NCI-H526 treated with DMSO at 0.1 percent for 48 hours (cell line): ENCODE results near the gene PKNOX2.
A peak's percentile ranks its signal among the peaks of the same experiment; 100 is the strongest.

Source experiments
- DNase-seq: peaks from one replicate; lab custom pipeline; 2025; lab: John Stamatoyannopoulos, UW

Gene PKNOX2

DNA sequence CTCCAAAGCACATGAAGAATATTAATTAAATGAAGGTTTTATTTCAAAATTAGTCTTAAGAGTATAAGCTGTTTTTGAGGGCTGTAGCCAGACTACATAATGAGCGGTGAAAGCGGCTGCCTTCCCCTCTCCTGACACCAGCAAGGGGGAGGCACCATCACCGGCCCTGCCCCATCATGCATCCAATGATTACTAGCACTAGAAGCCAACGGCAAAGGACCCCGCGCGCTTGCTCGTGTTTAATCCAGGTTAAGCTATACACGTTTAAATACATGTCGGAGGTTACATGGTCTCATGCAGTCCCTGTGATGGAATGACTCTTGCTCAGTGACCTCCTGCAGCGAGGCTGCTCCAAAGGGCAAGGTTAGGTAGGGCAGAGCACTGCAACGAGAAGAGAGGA lies 281.2 kb downstream of the PKNOX2 start:
- DNase-seq = no peak

DNA sequence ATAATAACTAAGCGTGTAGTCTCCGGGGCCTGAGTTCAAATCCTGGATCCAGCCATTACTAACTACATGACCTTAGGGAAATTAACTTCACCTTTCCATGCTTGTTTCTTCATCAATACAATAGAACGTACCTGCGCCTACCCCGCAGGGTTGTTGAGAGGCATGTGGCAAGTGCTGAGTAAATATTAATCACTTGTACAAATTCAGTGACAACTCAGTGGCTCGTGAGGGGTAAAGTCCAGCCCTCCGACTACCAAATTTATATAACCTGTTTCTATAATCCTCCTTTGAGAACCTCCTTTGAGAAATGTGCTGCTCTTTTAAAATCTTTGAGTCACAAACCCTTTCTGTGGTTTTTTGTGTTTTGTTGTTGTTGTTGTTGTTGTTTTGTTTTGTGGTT lies 281.7 kb downstream of the PKNOX2 start:
- DNase-seq = no peak

- no peak for DNase-seq
Measured at GRCh38 chr11:125447721-125448120, 283.2 kb downstream of the PKNOX2 start.

DNA sequence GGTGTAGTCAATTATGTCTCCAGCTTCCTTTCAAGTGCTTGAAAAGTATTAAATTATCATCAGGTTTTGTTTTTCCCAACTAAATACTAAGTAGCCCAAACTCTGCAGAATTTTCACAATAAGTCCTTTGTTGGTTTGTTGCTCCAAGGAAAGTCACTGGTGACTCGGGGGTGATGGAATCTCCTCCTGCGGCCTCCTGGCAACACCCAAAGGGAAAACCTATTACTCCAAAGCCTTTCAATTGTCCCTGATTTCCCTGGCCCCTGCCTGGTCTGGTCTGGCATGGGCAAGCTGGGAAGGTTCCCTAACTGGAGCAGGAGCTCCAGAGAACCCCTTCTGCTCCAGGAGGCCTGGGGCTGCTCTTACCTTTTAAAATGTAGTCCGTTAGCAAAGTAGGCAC lies 283.6 kb downstream of the PKNOX2 start:
- DNase-seq = no peak

DNA sequence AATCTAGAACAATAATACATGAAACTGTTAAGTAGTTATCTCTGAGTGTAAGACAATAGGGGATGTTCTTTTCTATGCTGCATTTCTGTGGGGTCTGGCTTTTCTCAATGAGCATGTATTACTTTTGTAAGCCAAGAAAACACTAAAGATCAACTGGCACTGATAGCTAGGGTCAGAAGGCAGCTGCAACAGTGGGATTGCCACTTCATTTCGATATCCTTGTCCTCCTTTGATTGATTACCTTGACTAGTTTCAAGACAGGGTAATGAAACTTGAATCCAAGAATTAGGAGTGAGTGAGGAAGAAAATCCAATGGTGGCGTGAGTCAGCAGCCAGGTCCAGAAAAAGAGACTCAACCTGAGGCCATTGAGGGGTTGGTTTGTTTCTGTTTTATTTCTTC lies 285.0 kb downstream of the PKNOX2 start:
- no peak for DNase-seq

- DNase-seq = peak; percentile 74
Measured at GRCh38 chr11:125451400-125452124, 287.0 kb downstream of the PKNOX2 start.

GRCh38 chr11:125452125-125452470 lies 287.5 kb downstream of the PKNOX2 start:
- DNase-seq = no peak

DNA sequence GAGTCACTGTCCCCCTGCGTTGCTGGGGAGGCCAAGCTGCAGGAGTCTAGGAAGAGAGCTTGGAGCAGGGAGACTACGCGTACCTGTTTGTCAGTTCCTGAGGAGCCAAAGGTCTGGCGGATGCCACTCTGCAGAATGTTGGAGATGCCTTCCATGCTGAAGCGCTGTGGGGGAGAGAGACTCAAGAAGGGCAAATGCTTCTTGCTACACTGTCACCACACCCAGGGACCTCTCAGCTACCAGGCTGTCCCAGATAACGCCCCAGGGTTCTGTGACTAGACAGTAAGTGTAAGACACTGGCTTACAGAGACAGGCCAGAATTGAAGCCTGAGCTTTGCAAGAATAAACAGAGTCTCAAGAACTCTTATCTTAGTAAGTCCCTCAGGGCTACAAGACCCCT lies 289.5 kb downstream of the PKNOX2 start:
- DNase-seq = no peak

DNA sequence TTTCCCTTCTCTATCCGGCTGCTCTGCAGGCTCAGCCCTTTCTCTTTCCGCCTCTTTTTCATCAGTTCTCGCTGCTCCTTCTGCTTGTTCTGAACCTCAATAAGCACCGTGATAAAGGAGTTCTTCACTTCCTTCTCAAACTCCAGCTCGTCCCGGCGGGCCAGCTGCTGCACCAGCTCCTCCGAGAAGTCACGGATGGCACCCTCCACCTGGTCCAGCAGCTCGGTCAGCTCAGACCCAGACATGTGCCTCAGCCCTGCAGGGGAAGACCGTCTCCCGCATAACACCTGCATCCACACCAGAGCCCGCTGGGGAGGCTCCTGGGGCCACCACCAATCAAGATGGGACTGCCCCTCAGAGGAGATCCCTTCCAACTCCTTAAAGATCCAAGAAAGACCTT lies 291.3 kb downstream of the PKNOX2 start:
- DNase-seq = no peak

- no peak for DNase-seq
Measured at GRCh38 chr11:125457814-125458343, 293.3 kb downstream of the PKNOX2 start.

GRCh38 chr11:125460275-125460674 lies 295.7 kb downstream of the PKNOX2 start:
- no peak for DNase-seq

DNA sequence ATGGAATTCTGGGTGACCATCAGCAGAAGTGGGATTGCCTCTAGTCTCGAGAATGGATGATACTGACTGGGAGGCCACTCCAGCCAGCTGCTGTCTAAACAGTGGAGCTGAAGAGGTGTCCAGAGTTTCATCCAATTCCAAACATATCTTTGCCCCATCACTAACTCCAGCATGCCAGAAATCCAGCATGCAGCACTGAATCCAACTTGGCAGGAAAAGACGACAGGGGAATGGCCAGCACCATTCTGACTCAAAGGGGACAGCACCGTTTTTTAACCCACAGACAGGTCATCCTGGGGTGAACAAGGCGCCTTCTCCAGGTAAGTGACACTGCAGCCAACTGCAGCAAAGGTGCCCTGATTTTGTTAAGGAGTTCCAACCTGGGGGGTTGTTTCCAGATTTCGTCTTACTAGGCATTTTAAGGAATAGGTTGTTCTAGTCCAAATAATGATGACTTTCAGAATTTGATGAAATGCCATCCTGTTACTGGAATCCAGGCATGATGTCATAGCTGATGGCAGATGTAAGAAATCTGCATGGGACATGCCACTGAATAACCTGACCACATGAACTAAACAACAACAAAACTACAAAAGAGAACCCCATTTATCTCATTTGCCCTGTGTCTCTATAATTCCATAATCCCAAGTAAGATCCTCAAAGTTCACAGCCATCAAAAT lies 299.2 kb downstream of the PKNOX2 start:
- DNase-seq = no peak

GRCh38 chr11:125464270-125464662 lies 299.7 kb downstream of the PKNOX2 start:
- no peak for DNase-seq

DNA sequence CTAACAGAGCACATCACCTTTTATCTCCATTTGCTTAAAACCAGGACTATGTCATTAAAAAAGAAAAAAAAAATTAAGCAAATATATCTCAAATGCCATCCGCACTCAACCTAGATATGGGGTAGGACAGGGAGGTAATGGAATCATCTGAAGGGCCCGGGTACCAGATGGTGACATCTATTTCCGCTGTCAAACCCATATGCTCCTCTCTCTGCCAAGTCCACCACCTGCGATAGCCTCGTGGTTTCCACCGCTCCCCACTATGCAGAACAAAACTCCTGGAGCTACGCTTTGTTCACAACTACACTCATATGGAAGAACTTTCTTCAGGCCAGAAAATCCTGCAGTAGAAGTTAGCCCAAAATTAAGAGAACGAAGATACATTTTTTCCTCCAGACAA lies 300.1 kb downstream of the PKNOX2 start:
- DNase-seq = no peak

- DNase-seq = no peak
Measured at GRCh38 chr11:125465255-125465654, 300.7 kb downstream of the PKNOX2 start.

DNA sequence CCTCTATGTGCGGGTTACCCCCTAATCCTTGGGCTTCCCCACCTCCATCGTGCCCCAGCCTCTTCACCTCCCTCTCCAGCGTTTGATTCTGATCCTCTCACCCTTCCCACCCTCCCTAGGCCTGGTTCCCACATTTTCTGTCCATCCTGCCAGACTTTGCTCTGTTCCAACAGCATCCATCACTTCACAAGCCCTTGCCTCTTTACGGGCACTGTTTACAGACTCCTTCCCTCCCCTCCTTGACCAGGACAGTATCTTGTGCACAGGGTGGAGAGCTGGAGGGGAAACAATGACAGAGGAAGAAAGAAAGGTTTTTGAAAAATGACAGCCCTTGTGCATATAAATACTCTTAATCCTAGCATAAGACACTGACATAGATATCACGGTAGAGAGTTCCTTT lies 301.1 kb downstream of the PKNOX2 start:
- DNase-seq = no peak

DNA sequence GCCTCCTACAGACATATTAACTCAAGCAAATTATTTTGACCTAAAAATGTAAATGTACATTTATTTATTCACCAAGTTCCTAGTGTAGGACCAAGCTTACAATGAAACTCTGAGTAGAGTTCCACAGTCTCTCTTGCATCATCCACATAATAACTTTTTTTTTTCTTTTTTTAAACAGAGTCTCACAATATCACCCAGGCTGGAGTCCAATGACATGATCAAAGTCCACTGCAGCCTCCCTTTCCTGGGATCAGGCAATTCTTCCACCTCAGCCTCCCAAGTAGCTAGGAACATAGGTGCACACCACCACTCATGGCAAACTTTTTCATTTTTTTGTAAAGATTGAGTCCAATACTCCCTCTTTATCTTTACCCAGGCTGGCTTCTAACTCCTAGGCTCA lies 303.5 kb downstream of the PKNOX2 start:
- DNase-seq = no peak

DNA sequence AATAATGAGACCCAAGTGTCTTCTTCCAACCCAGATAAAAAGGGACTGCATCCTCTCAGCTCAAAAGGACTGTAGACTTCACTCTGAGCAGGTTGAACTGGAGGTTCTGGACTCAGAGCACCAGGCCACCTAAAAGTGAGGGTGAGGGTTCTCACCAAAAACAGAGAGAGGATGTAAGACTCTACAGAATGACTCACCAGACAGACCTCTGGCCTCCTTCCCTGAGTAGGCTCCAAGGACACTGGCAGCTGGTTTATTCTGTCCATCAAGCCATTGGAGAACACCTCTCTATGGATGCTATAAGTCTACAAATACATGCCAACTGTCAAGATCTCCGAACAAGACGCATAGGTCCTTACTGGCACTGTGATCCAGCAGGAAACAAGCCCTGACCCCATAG lies 304.3 kb downstream of the PKNOX2 start:
- no peak for DNase-seq

DNA sequence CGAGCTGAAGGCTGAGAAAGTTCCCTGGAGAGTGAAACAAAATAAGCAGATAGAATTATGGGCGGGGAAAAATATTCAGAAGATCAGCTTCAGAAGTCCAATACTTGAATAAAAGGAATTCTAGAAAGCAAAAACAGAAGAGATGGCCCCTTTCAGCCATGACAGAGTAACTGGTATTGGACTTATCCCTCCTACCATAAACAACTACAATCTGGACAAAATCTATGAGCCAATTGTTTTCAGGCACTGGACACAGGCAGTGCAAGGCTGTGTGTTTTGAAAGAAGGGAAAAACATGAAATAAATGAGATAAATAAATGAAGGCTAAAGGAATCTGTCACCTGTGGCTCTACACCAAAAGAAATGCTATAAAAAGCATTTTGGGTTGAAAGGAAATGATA lies 305.8 kb downstream of the PKNOX2 start:
- DNase-seq = no peak

GRCh38 chr11:125476721-125477120 lies 312.2 kb downstream of the PKNOX2 start:
- DNase-seq = no peak

- no peak for DNase-seq
Measured at GRCh38 chr11:125479137-125479536, 314.6 kb downstream of the PKNOX2 start.

- no peak for DNase-seq
Measured at GRCh38 chr11:125481531-125481930, 317.0 kb downstream of the PKNOX2 start.
